K562 (cell line): ENCODE measurements around the gene RTBDN. TPM values are rescaled to one million over a fixed set of nuclear protein-coding genes. Genes with fewer than 3 reads are reported as not detected.

ENCODE experiments used
- ASH1L ChIP-seq: fragments of 450-650 bp; IDR thresholded peaks from 2 replicates; pipeline ENCODE4 v1.6.1; 2018; ENCODE audit warnings: borderline replicate concordance, mild to moderate bottlenecking, low read depth; ENCODE audit not compliant: partially characterized antibody
- BHLHE40 ChIP-seq: IDR thresholded peaks from 2 replicates; pipeline ENCODE4 v1.6.1; 2011; ENCODE audit warnings: low read length, improper control_type of control experiment
- CC2D1A ChIP-seq: fragments of 450-650 bp; IDR thresholded peaks from 2 replicates; pipeline ENCODE4 v1.6.1; 2017; ENCODE audit warnings: mild to moderate bottlenecking
- DMBX1 ChIP-seq: fragments of 250-450 bp; sonication (Bioruptor Pico); IDR thresholded peaks from 2 replicates; pipeline ENCODE4 v1.8.0; 2022; ENCODE audit warnings: inconsistent platforms, mild to moderate bottlenecking, moderate library complexity, borderline replicate concordance
- ELF2 ChIP-seq: fragments of 250-450 bp; sonication (Bioruptor Pico); IDR thresholded peaks from 2 replicates; pipeline ENCODE4 v1.5.0; 2021; ENCODE audit warnings: mild to moderate bottlenecking
- ETV1 ChIP-seq: fragments of 450-650 bp; conservative IDR thresholded peaks from 2 replicates; pipeline ENCODE4 v1.6.1; 2016; ENCODE audit warnings: missing genetic modification characterization, control low read depth, low read depth, missing compliant biosample characterization
- EWSR1 ChIP-seq: fragments of 450-650 bp; IDR thresholded peaks from 2 replicates; pipeline ENCODE4 v1.6.1; 2018; ENCODE audit warnings: borderline replicate concordance, mild to moderate bottlenecking, low read depth, moderate library complexity; ENCODE audit not compliant: partially characterized antibody
- GABPB1 ChIP-seq: sonication (generic); formaldehyde crosslinking; IDR thresholded peaks from 2 replicates; pipeline ENCODE4 v1.8.0; 2022; ENCODE audit warnings: mild to moderate bottlenecking, missing genetic modification reagents
- HDAC1 ChIP-seq, 2 experiments: fragments of 450-650 bp; IDR thresholded peaks; 2 replicates each; pipeline ENCODE4 v1.6.1; 2016 to 2017; ENCODE audit warnings: inconsistent platforms in 1 of 2, mild to moderate bottlenecking in 1 of 2, moderate library complexity in 1 of 2
- HDAC2 ChIP-seq: fragments of 450-650 bp; IDR thresholded peaks from 2 replicates; pipeline ENCODE4 v1.6.1; 2016; ENCODE audit warnings: mild to moderate bottlenecking
- MBD2 ChIP-seq: sonication (generic); IDR thresholded peaks from 2 replicates; pipeline ENCODE4 v1.6.1; 2016; ENCODE audit warnings: low read depth, borderline replicate concordance
- MLLT1 ChIP-seq, 2 experiments: fragments of 450-650 bp; IDR thresholded peaks; 2 replicates each; pipeline ENCODE4 v1.6.1; 2016
- MYNN ChIP-seq, 2 experiments: sonication (generic); formaldehyde crosslinking in 1 of 2; IDR thresholded peaks; 2 replicates each; pipeline versions ENCODE4 v1.5.0 to v1.6.1; 2016 to 2020; ENCODE audit warnings: antibody characterized with exemption in 1 of 2, missing genetic modification reagents in 1 of 2
- NBN ChIP-seq: fragments of 450-650 bp; IDR thresholded peaks from 2 replicates; pipeline ENCODE4 v1.6.1; 2016; ENCODE audit warnings: low read depth, mild to moderate bottlenecking
- PHF21A ChIP-seq: fragments of 450-650 bp; IDR thresholded peaks from 2 replicates; pipeline ENCODE4 v1.6.1; 2017; ENCODE audit warnings: low read depth, borderline replicate concordance
- POLR2AphosphoS2 ChIP-seq: IDR thresholded peaks from 2 replicates; pipeline ENCODE4 v1.6.1; 2012; ENCODE audit warnings: low read length, improper control_type of control experiment
- RAD51 ChIP-seq: fragments of 450-650 bp; IDR thresholded peaks from 2 replicates; pipeline ENCODE4 v1.7.1; 2016; ENCODE audit warnings: low read depth, mild to moderate bottlenecking, borderline replicate concordance
- SP1 ChIP-seq: sonication (generic); formaldehyde crosslinking; IDR thresholded peaks from 2 replicates; pipeline ENCODE4 v1.8.1; 2022; ENCODE audit warnings: mild to moderate bottlenecking, missing genetic modification reagents
- TEAD2 ChIP-seq: fragments of 450-650 bp; IDR thresholded peaks from 2 replicates; pipeline ENCODE4 v1.6.1; 2016; ENCODE audit warnings: missing genetic modification characterization, control low read depth, missing compliant biosample characterization
- TEAD4 ChIP-seq, 2 experiments: sonication (generic) in 1 of 2; formaldehyde crosslinking in 1 of 2; IDR thresholded peaks; 2 replicates each; pipeline versions ENCODE4 v1.6.1 to v1.8.0; 2012 to 2022; ENCODE audit warnings: borderline replicate concordance in 1 of 2, inconsistent platforms in 1 of 2, low read length in 1 of 2, mild to moderate bottlenecking in 1 of 2, missing genetic modification reagents in 1 of 2
- ZBTB33 ChIP-seq: sonication (generic); formaldehyde crosslinking; IDR thresholded peaks from 2 replicates; pipeline ENCODE4 v1.8.1; 2023; ENCODE audit warnings: mild to moderate bottlenecking, missing genetic modification reagents
- ZNF740 ChIP-seq, 3 experiments: fragments of 200-800 bp in 1 of 3; sonication (Bioruptor generic) in 1 of 3; sonication (generic) in 1 of 3; formaldehyde crosslinking in 1 of 3; IDR thresholded peaks; 2 replicates each; pipeline versions ENCODE4 v1.6.1 to v1.8.0; 2016 to 2022; ENCODE audit warnings: mild to moderate bottlenecking in 2 of 3, missing compliant biosample characterization in 2 of 3, missing genetic modification characterization in 2 of 3, missing genetic modification reagents in 1 of 3
- polyA plus RNA-seq, 8 experiments: library from polyadenylated mRNA; depleted of rRNA in 4 of 8; stranded (reverse) in 5 of 8; unstranded in 3 of 8; fragments of >200 nt; fragmentation: Nextera tagmentation in 2 of 8; fragmentation: Illumina TruSeq in 1 of 8; extraction: Ambion mirVana in 2 of 8; extraction: Trizol in 1 of 8; gene quantifications; 2 replicates each; pipeline versions ENCODE4 v1.2.1 to v1.2.3, GENCODE V29; 2011 to 2014; ENCODE audit warnings: inconsistent platforms in 1 of 8, missing spikeins in 1 of 8
- total RNA-seq, 7 experiments: library from RNA; depleted of rRNA in 6 of 7; stranded (reverse); fragments of >200 nt in 6 of 7; fragmentation: Illumina TruSeq in 2 of 7; extraction: Trizol in 2 of 7; gene quantifications; 2 replicates each; pipeline versions ENCODE4 v1.2.1 to v1.2.3, GENCODE V29; 2011 to 2021; ENCODE audit warnings: low replicate concordance in 1 of 7

RTBDN gene
- total and polyA plus RNA-seq, 9 of the 15 experiments (the other 6 are each of a cell fraction or from before 2014, with no cell fraction given) = 0.20 to 2.3 (median 0.72) TPM; not detected in 1

GRCh38 chr19:12796146-12797071 lies 38.0 kb downstream of the RTBDN start (continued):
- TF ChIP-seq MYNN (IDR thresholded peaks at IDR 0.05) (0 out of 2 replicates have a peak, but pooled peaks have one; percentile 33), MYNN (CRISPR knock-in tag; IDR thresholded peaks at IDR 0.05) (no peak), CC2D1A (peak; percentile 85), TEAD4 (IDR thresholded peaks at IDR 0.05; ENCODE audit: low read length) (0 out of 2 replicates have a peak, but pooled peaks have one; percentile 21), TEAD4 (CRISPR knock-in tag; IDR thresholded peaks at IDR 0.05; ENCODE audit: borderline replicate concordance) (no peak), SP1 (CRISPR knock-in tag) (peak; percentile 17; the same call in 1 of the 2 replicates), MBD2 (0 out of 2 replicates have a peak, but pooled peaks have one; percentile 11), HDAC1 (IDR thresholded peaks at IDR 0.05) (peak in 1 of 2 experiments; percentile 65; a peak in 1 of 4 replicates), PHF21A (peak; percentile 93; the same call in 1 of the 2 replicates), ZNF740 (CRISPR knock-in tag; IDR thresholded peaks at IDR 0.05) (no peak), ZNF740 (tag; IDR thresholded peaks at IDR 0.05) (no peak), ASH1L (no peak), DMBX1 (CRISPR knock-in tag) (peak; percentile 40; the same call in 1 of the 2 replicates), NBN (peak; percentile 68; the same call in 1 of the 2 replicates), ETV1 (tag) (no peak), POLR2AphosphoS2 (peak; percentile 88), BHLHE40 (peak; percentile 17; the same call in 1 of the 2 replicates), RAD51 (peak; percentile 11; the same call in 1 of the 2 replicates), ZBTB33 (peak; percentile 79), GABPB1 (CRISPR knock-in tag) (peak; percentile 52), HDAC2 (peak; percentile 64), EWSR1 (no peak), ELF2 (0 out of 2 replicates have a peak, but pooled peaks have one; percentile 36), TEAD2 (no peak), MLLT1 (IDR thresholded peaks at IDR 0.05) (peak; percentile 62; a peak in 2 of 4 replicates)
